DND-41 (cell line): ENCODE results near the gene DPYD.

Experiments
- EZH2 ChIP-seq: IDR thresholded peaks from 3 replicates; pipeline ENCODE4 v1.6.1; 2012; ENCODE audit warnings: borderline replicate concordance, low read depth, mild to moderate bottlenecking, moderate library complexity, low read length, inconsistent platforms; ENCODE audit not compliant: severe bottlenecking
- TF ChIP-seq, protein P1 (sequence below): IDR thresholded peaks from 2 replicates; pipeline ENCODE4 v1.5.1; 2012; ENCODE audit warnings: borderline replicate concordance, low read length, moderate library complexity, mild to moderate bottlenecking; ENCODE audit not compliant: poor library complexity, severe bottlenecking; ENCODE audit errors: extremely low read depth

DNA sequence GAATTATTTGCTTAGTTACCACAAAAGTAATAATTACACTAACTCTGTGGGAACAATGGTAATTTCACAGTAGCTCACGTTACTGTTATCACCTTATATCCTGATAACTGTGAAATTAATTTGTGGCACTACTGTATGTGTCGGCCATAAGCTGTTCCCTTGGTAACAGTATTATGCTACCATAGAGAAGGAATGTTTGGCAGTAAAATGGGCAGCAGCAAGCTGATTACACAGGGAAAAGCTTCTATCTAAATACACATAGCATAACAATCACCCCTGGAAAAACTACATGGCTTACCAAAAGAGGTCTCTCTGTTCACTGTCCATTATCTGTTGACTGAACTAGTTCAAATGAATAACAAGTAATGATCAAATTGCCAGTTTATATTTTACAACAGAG, 124.1 kb downstream of the DPYD start:
- TF ChIP-seq, protein P1, sequence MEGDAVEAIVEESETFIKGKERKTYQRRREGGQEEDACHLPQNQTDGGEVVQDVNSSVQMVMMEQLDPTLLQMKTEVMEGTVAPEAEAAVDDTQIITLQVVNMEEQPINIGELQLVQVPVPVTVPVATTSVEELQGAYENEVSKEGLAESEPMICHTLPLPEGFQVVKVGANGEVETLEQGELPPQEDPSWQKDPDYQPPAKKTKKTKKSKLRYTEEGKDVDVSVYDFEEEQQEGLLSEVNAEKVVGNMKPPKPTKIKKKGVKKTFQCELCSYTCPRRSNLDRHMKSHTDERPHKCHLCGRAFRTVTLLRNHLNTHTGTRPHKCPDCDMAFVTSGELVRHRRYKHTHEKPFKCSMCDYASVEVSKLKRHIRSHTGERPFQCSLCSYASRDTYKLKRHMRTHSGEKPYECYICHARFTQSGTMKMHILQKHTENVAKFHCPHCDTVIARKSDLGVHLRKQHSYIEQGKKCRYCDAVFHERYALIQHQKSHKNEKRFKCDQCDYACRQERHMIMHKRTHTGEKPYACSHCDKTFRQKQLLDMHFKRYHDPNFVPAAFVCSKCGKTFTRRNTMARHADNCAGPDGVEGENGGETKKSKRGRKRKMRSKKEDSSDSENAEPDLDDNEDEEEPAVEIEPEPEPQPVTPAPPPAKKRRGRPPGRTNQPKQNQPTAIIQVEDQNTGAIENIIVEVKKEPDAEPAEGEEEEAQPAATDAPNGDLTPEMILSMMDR: no peak
- no peak for TF ChIP-seq EZH2
